HepG2 (cell line): ENCODE measurements around the gene B4GALT2. TPM values are rescaled to one million over a fixed set of nuclear protein-coding genes. Genes with fewer than 3 reads are reported as not detected.
A peak's percentile ranks its signal among the peaks of the same experiment; 100 is the strongest.

ENCODE experiments used
- AGO2 ChIP-seq: fragments of 200-400 bp; formaldehyde crosslinking; optimal IDR thresholded peaks from 2 replicates; pipeline ENCODE3; 2017; ENCODE audit warnings: mild to moderate bottlenecking, low read depth, low read length, moderate library complexity
- ATF7-NPFF ChIP-seq: sonication (generic); formaldehyde crosslinking; IDR thresholded peaks from 2 replicates; pipeline ENCODE4 v1.8.1; 2023; ENCODE audit warnings: mild to moderate bottlenecking, low read depth, missing genetic modification reagents, moderate library complexity
- FOSL1 ChIP-seq: sonication (generic); formaldehyde crosslinking; IDR thresholded peaks from 2 replicates; pipeline ENCODE4 v1.9.0; 2021; ENCODE audit warnings: missing genetic modification reagents, borderline replicate concordance
- FOXA3 ChIP-seq: IDR thresholded peaks from 2 replicates; pipeline ENCODE4 v1.6.1; 2016; ENCODE audit warnings: missing genetic modification reagents, missing compliant biosample characterization
- IRF2 ChIP-seq: IDR thresholded peaks from 2 replicates; pipeline ENCODE4 v1.6.1; 2018; ENCODE audit warnings: missing genetic modification reagents, missing compliant biosample characterization
- MED1 ChIP-seq: sonication (generic); formaldehyde crosslinking; IDR thresholded peaks from 2 replicates; pipeline ENCODE4 v1.4.0; 2020; ENCODE audit warnings: missing genetic modification reagents
- NFE2L1 ChIP-seq: sonication (generic); formaldehyde crosslinking; IDR thresholded peaks from 2 replicates; pipeline ENCODE4 v1.4.0; 2020; ENCODE audit warnings: missing genetic modification reagents, mild to moderate bottlenecking, borderline replicate concordance
- NKX3-1 ChIP-seq: sonication (generic); formaldehyde crosslinking; IDR thresholded peaks from 2 replicates; pipeline ENCODE4 v1.5.0; 2020; ENCODE audit warnings: missing genetic modification reagents
- PRMT3 ChIP-seq: sonication (generic); formaldehyde crosslinking; IDR thresholded peaks from 2 replicates; pipeline ENCODE4 v1.8.1; 2022; ENCODE audit warnings: low read depth, mild to moderate bottlenecking, moderate library complexity, missing genetic modification reagents, borderline replicate concordance
- SRSF1 ChIP-seq: fragments of 200-400 bp; formaldehyde crosslinking; optimal IDR thresholded peaks from 2 replicates; pipeline ENCODE3; 2017; ENCODE audit warnings: mild to moderate bottlenecking, low read depth, low read length, moderate library complexity
- SYNCRIP ChIP-seq: fragments of 200-400 bp; formaldehyde crosslinking; IDR thresholded peaks from 2 replicates; pipeline ENCODE4 v1.6.1; 2018; ENCODE audit warnings: mild to moderate bottlenecking, low read depth, low read length; ENCODE audit not compliant: insufficient read depth
- TEAD3 ChIP-seq: optimal IDR thresholded peaks from 2 replicates; pipeline ENCODE3; 2016; ENCODE audit warnings: borderline replicate concordance
- ZIK1 ChIP-seq: sonication (generic); formaldehyde crosslinking; IDR thresholded peaks from 2 replicates; pipeline ENCODE4 v1.5.0; 2020; ENCODE audit warnings: mild to moderate bottlenecking, low read depth, missing genetic modification reagents, borderline replicate concordance
- ZKSCAN8 ChIP-seq: IDR thresholded peaks from 2 replicates; pipeline ENCODE4 v1.6.1; 2016; ENCODE audit warnings: borderline replicate concordance, missing genetic modification reagents, missing compliant biosample characterization
- ZNF557 ChIP-seq: sonication (generic); formaldehyde crosslinking; IDR thresholded peaks from 2 replicates; pipeline ENCODE4 v1.4.0; 2020; ENCODE audit warnings: missing genetic modification reagents
- ZZZ3 ChIP-seq: sonication (generic); formaldehyde crosslinking; IDR thresholded peaks from 2 replicates; pipeline ENCODE4 v1.4.0; 2020; ENCODE audit warnings: missing genetic modification reagents, mild to moderate bottlenecking, borderline replicate concordance
- polyA plus RNA-seq, 8 experiments: library from polyadenylated mRNA; depleted of rRNA in 3 of 8; stranded (reverse) in 7 of 8; unstranded in 1 of 8; fragments of >200 nt; fragmentation: Illumina TruSeq in 4 of 8; extraction: Trizol in 4 of 8; gene quantifications; 2 replicates each; pipeline versions ENCODE4 v1.2.1 to v1.2.3, GENCODE V29; 2011 to 2016; ENCODE audit warnings: low read depth in 4 of 8, missing spikeins in 1 of 8, mixed read lengths in 1 of 8; ENCODE audit not compliant: insufficient read depth in 1 of 8
- total RNA-seq, 5 experiments: library from RNA; depleted of rRNA; stranded (reverse); fragments of >200 nt; fragmentation: Illumina TruSeq; extraction: Trizol; gene quantifications; 2 replicates each; pipeline ENCODE4 v1.2.3, GENCODE V29; 2016; ENCODE audit warnings: low read depth in 1 of 5
- TF ChIP-seq, protein P1 (sequence below): sonication (generic); formaldehyde crosslinking; IDR thresholded peaks from 2 replicates; pipeline ENCODE4 v1.4.0; 2020; ENCODE audit warnings: missing genetic modification reagents, borderline replicate concordance
- TF ChIP-seq, protein P2 (sequence below): sonication (generic); formaldehyde crosslinking; IDR thresholded peaks from 2 replicates; pipeline ENCODE4 v1.8.0; 2022; ENCODE audit warnings: mild to moderate bottlenecking, missing genetic modification reagents; ENCODE audit not compliant: insufficient replicate concordance
- TF ChIP-seq, protein P3 (sequence below): sonication (generic); formaldehyde crosslinking; IDR thresholded peaks from 2 replicates; pipeline ENCODE4 v1.4.0; 2020; ENCODE audit warnings: missing genetic modification reagents
- TF ChIP-seq, protein P4 (sequence below): sonication (generic); formaldehyde crosslinking; IDR thresholded peaks from 2 replicates; pipeline ENCODE4 v1.5.1; 2020; ENCODE audit warnings: missing genetic modification reagents, mild to moderate bottlenecking, borderline replicate concordance
- TF ChIP-seq, protein P5 (sequence below): sonication (generic); formaldehyde crosslinking; IDR thresholded peaks from 2 replicates; pipeline ENCODE4 v1.8.0; 2023; ENCODE audit warnings: mild to moderate bottlenecking, missing genetic modification reagents

The B4GALT2 gene
- total and polyA plus RNA-seq, 2 of the 13 experiments (the other 11 are each of a cell fraction or from before 2014, with no cell fraction given), result 41.9 to 78.0 TPM

DNA sequence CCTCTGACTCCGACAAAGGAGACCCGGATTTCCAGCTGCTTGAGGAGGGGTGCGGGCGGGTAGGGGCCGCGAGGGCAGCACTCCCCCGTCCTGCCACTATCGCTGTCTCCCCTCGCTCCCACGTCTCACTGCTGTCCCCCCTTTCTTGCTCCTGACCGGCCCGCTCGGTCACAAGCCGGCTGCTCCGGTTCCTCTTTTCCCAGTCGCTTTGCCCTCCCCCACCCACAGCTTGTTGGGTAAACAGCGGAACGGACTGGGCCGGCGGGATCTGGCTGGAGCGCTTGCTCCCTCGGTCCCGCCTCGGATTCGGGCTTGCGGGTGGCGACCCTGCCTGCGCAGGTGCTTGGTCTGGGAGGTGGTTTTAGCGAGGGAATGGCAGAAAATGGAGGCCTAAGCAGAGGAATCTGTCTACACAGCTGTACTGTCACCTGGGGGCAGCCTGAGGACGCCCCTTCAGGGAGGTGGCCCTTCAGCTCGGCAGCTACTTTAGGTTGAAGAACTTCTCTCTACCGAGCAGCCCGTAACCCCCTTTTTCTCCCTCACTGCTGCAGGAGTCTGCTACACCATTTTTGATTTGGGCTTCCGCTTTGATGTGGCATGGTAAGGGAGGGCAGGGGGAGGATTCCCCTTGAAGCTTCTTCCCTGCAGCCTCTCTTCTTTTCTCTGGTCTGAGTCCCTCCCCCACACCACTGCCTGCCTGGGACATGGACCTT is 3.6 kb upstream of the B4GALT2 start (continued):
- TF ChIP-seq, protein P1, sequence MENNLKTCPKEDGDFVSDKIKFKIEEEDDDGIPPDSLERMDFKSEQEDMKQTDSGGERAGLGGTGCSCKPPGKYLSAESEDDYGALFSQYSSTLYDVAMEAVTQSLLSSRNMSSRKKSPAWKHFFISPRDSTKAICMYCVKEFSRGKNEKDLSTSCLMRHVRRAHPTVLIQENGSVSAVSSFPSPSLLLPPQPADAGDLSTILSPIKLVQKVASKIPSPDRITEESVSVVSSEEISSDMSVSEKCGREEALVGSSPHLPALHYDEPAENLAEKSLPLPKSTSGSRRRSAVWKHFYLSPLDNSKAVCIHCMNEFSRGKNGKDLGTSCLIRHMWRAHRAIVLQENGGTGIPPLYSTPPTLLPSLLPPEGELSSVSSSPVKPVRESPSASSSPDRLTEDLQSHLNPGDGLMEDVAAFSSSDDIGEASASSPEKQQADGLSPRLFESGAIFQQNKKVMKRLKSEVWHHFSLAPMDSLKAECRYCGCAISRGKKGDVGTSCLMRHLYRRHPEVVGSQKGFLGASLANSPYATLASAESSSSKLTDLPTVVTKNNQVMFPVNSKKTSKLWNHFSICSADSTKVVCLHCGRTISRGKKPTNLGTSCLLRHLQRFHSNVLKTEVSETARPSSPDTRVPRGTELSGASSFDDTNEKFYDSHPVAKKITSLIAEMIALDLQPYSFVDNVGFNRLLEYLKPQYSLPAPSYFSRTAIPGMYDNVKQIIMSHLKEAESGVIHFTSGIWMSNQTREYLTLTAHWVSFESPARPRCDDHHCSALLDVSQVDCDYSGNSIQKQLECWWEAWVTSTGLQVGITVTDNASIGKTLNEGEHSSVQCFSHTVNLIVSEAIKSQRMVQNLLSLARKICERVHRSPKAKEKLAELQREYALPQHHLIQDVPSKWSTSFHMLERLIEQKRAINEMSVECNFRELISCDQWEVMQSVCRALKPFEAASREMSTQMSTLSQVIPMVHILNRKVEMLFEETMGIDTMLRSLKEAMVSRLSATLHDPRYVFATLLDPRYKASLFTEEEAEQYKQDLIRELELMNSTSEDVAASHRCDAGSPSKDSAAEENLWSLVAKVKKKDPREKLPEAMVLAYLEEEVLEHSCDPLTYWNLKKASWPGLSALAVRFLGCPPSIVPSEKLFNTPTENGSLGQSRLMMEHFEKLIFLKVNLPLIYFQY (CRISPR knock-in tag), result no peak; the same call in 1 of the 2 replicates
- TF ChIP-seq NKX3-1 (CRISPR knock-in tag), result no peak
- TF ChIP-seq NFE2L1 (CRISPR knock-in tag), result no peak
- TF ChIP-seq ZNF557, result no peak
- TF ChIP-seq, protein P2, sequence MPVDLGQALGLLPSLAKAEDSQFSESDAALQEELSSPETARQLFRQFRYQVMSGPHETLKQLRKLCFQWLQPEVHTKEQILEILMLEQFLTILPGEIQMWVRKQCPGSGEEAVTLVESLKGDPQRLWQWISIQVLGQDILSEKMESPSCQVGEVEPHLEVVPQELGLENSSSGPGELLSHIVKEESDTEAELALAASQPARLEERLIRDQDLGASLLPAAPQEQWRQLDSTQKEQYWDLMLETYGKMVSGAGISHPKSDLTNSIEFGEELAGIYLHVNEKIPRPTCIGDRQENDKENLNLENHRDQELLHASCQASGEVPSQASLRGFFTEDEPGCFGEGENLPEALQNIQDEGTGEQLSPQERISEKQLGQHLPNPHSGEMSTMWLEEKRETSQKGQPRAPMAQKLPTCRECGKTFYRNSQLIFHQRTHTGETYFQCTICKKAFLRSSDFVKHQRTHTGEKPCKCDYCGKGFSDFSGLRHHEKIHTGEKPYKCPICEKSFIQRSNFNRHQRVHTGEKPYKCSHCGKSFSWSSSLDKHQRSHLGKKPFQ (CRISPR knock-in tag), result peak; percentile 11
- TF ChIP-seq ZKSCAN8 (CRISPR knock-in tag), result no peak
- TF ChIP-seq, protein P3, sequence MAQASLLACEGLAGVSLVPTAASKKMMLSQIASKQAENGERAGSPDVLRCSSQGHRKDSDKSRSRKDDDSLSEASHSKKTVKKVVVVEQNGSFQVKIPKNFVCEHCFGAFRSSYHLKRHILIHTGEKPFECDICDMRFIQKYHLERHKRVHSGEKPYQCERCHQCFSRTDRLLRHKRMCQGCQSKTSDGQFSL, result peak; percentile 53; the same call in 1 of the 2 replicates
- TF ChIP-seq ZIK1 (CRISPR knock-in tag), result no peak
- peak; percentile 15; the same call in 1 of the 2 replicates for TF ChIP-seq ATF7-NPFF
- TF ChIP-seq, protein P4, sequence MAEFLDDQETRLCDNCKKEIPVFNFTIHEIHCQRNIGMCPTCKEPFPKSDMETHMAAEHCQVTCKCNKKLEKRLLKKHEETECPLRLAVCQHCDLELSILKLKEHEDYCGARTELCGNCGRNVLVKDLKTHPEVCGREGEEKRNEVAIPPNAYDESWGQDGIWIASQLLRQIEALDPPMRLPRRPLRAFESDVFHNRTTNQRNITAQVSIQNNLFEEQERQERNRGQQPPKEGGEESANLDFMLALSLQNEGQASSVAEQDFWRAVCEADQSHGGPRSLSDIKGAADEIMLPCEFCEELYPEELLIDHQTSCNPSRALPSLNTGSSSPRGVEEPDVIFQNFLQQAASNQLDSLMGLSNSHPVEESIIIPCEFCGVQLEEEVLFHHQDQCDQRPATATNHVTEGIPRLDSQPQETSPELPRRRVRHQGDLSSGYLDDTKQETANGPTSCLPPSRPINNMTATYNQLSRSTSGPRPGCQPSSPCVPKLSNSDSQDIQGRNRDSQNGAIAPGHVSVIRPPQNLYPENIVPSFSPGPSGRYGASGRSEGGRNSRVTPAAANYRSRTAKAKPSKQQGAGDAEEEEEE (CRISPR knock-in tag), result 0 out of 2 replicates have a peak, but pooled peaks have one; percentile 30
- TF ChIP-seq ZZZ3 (CRISPR knock-in tag), result 0 out of 2 replicates have a peak, but pooled peaks have one; percentile 1
- TF ChIP-seq PRMT3 (CRISPR knock-in tag), result no peak
- TF ChIP-seq MED1 (CRISPR knock-in tag), result no peak
- TF ChIP-seq SRSF1, result no peak
- TF ChIP-seq, protein P5, sequence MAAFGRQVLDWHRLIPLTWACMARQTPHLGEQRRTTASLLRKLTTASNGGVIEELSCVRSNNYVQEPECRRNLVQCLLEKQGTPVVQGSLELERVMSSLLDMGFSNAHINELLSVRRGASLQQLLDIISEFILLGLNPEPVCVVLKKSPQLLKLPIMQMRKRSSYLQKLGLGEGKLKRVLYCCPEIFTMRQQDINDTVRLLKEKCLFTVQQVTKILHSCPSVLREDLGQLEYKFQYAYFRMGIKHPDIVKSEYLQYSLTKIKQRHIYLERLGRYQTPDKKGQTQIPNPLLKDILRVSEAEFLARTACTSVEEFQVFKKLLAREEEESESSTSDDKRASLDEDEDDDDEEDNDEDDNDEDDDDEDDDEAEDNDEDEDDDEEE (CRISPR knock-in tag), result no peak; the same call in 1 of the 2 replicates
- no peak for TF ChIP-seq FOSL1 (CRISPR knock-in tag)
- TF ChIP-seq SYNCRIP, result no peak
- peak; percentile 7 for TF ChIP-seq AGO2
- TF ChIP-seq TEAD3, result no peak
- no peak for TF ChIP-seq FOXA3 (CRISPR knock-in tag)
- TF ChIP-seq IRF2, result no peak
